Hematopoietic multipotent progenitor cell treated with erythropoietin and hydrocortisone succinate and interleukin-3 and kit ligand, for 4 days (in vitro differentiated cells): ENCODE results near the gene BBOF1.
A peak's percentile ranks its signal among the peaks of the same experiment; 100 is the strongest.

Source experiments
- DNase-seq: peaks from one replicate; pipeline ENCODE4 v3.0.0-alpha.2; 2015

The BBOF1 gene

GRCh38 chr14:74034572-74034971, 15.4 kb downstream of the BBOF1 start:
- no peak for DNase-seq

GRCh38 chr14:74035556-74035955, 16.4 kb downstream of the BBOF1 start:
- DNase-seq, result no peak

GRCh38 chr14:74038020-74038859, 19.1 kb downstream of the BBOF1 start:
- DNase-seq, result peak; percentile 85

- no peak for DNase-seq
Measured at GRCh38 chr14:74042296-74042695, 23.1 kb downstream of the BBOF1 start.

- DNase-seq, result no peak
Measured at GRCh38 chr14:74045522-74045921, 26.4 kb downstream of the BBOF1 start.

- DNase-seq, result peak; percentile 19
Measured at GRCh38 chr14:74048281-74048680, 29.1 kb downstream of the BBOF1 start.

GRCh38 chr14:74049876-74050495, 30.8 kb downstream of the BBOF1 start:
- DNase-seq, result peak; percentile 44

- peak; percentile 12 for DNase-seq
Measured at GRCh38 chr14:74062809-74063150, 43.6 kb downstream of the BBOF1 start.

GRCh38 chr14:74064426-74064825, 45.3 kb downstream of the BBOF1 start:
- no peak for DNase-seq

- no peak for DNase-seq
Measured at GRCh38 chr14:74064883-74065282, 45.7 kb downstream of the BBOF1 start.

- peak; percentile 53 for DNase-seq
Measured at GRCh38 chr14:74065746-74066575, 46.8 kb downstream of the BBOF1 start.

GRCh38 chr14:74077401-74077800, 58.3 kb downstream of the BBOF1 start:
- no peak for DNase-seq

GRCh38 chr14:74080820-74081460, 61.8 kb downstream of the BBOF1 start:
- DNase-seq, result no peak

- DNase-seq, result no peak
Measured at GRCh38 chr14:74081491-74081890, 62.3 kb downstream of the BBOF1 start.

- peak; percentile 4 for DNase-seq
Measured at GRCh38 chr14:74083161-74083560, 64.0 kb downstream of the BBOF1 start.

- peak; percentile 2 for DNase-seq
Measured at GRCh38 chr14:74083784-74084276, 64.7 kb downstream of the BBOF1 start.

GRCh38 chr14:74084277-74085046, 65.3 kb downstream of the BBOF1 start, which contains the start of the genes ALDH6A1 and LIN52:
Gene ALDH6A1, minus strand, starts transcription at chr14:74084453. Its CDS starts 59 bp downstream, at chr14:74084394.
Gene LIN52, plus strand, starts transcription at chr14:74084956. Its CDS starts 19 bp downstream, at chr14:74084975.
- DNase-seq, result peak; percentile 100

- peak; percentile 49 for DNase-seq
Measured at GRCh38 chr14:74085047-74085637, 66.0 kb downstream of the BBOF1 start.

GRCh38 chr14:74085828-74086227, 66.7 kb downstream of the BBOF1 start:
- peak; percentile 9 for DNase-seq

- peak; percentile 30 for DNase-seq
Measured at GRCh38 chr14:74089251-74090020, 70.3 kb downstream of the BBOF1 start.

GRCh38 chr14:74105381-74105780, 86.2 kb downstream of the BBOF1 start:
- no peak for DNase-seq
